B cell (primary cell): ENCODE results near the gene WDR12.

ENCODE experiments used
- CTCF ChIP-seq: fragments of 200-600 bp; IDR thresholded peaks from one replicate; pipeline ENCODE4 v1.8.0; 2022; ENCODE audit warnings: antibody characterized with exemption, mild to moderate bottlenecking
- EZH2 ChIP-seq: IDR thresholded peaks from 2 replicates; pipeline ENCODE4 v1.6.1; 2012; ENCODE audit warnings: borderline replicate concordance, low read depth, mild to moderate bottlenecking, moderate library complexity, low read length; ENCODE audit not compliant: insufficient read depth, poor library complexity, severe bottlenecking

- TF ChIP-seq CTCF (no peak), EZH2 (no peak)
These were observed 49.1 kb upstream of the WDR12 start for GRCh38 chr2:202960524-202960923.
